GM12878 (cell line): ENCODE results near the gene IP6K3.

Source experiments
- EZH2 ChIP-seq: IDR thresholded peaks from 2 replicates; pipeline ENCODE4 v1.6.1; 2012; ENCODE audit warnings: low read depth, mild to moderate bottlenecking, control low read depth, inconsistent platforms, low read length, borderline replicate concordance; ENCODE audit not compliant: control insufficient read depth
- FOS ChIP-seq: IDR thresholded peaks from 3 replicates; pipeline ENCODE4 v1.6.1; 2011; ENCODE audit warnings: borderline replicate concordance; ENCODE audit not compliant: insufficient read length; ENCODE audit errors: extremely low read depth
- HDGF ChIP-seq: fragments of 450-650 bp; IDR thresholded peaks from 2 replicates; pipeline ENCODE4 v1.6.1; 2016; ENCODE audit warnings: antibody characterized with exemption
- JUND ChIP-seq: IDR thresholded peaks from 2 replicates; pipeline ENCODE4 v1.6.1; 2012; ENCODE audit warnings: low read depth, mild to moderate bottlenecking, low read length, improper control_type of control experiment, moderate library complexity
- NBN ChIP-seq: fragments of 450-650 bp; IDR thresholded peaks from 2 replicates; pipeline ENCODE4 v1.6.1; 2016
- POLR2A ChIP-seq: IDR thresholded peaks from 2 replicates; pipeline ENCODE4 v1.6.1; 2011; ENCODE audit warnings: low read depth, mild to moderate bottlenecking, low read length
- RELA ChIP-seq: fragments of 450-650 bp; IDR thresholded peaks from 2 replicates; pipeline ENCODE4 v1.8.0; 2014; ENCODE audit warnings: borderline replicate concordance; ENCODE audit not compliant: partially characterized antibody
- RFX5 ChIP-seq: IDR thresholded peaks from 2 replicates; pipeline ENCODE4 v1.6.1; 2011; ENCODE audit warnings: low read depth, low read length, improper control_type of control experiment
- STAT1 ChIP-seq: fragments of 450-650 bp; conservative IDR thresholded peaks from 2 replicates; pipeline ENCODE4 v1.6.1; 2014; ENCODE audit warnings: antibody characterized with exemption, mild to moderate bottlenecking
- ZNF207 ChIP-seq: fragments of 450-650 bp; IDR thresholded peaks from 2 replicates; pipeline ENCODE4 v1.6.1; 2014; ENCODE audit warnings: antibody characterized with exemption, mild to moderate bottlenecking, borderline replicate concordance
- ZNF24 ChIP-seq: fragments of 450-650 bp; IDR thresholded peaks from 2 replicates; pipeline ENCODE4 v1.6.1; 2017; ENCODE audit warnings: antibody characterized with exemption, mild to moderate bottlenecking
- ZZZ3 ChIP-seq: IDR thresholded peaks from 2 replicates; pipeline ENCODE4 v1.6.1; 2011; ENCODE audit warnings: low read depth; ENCODE audit not compliant: control insufficient read depth, insufficient read length
- TF ChIP-seq, protein P1 (sequence below), 3 experiments: IDR thresholded peaks in 2 of 3; conservative IDR thresholded peaks in 1 of 3; 2 replicates each; pipeline ENCODE4 v1.5.1; 2011; ENCODE audit warnings: low read depth in 3 of 3, low read length in 3 of 3, mild to moderate bottlenecking in 3 of 3, control low read depth in 2 of 3, moderate library complexity in 2 of 3, inconsistent platforms in 1 of 3, mixed read lengths in 1 of 3; ENCODE audit not compliant: control insufficient read depth in 2 of 3, insufficient read depth in 1 of 3; ENCODE audit errors: extremely low read depth in 1 of 3
- TF ChIP-seq, protein P2 (sequence below): fragments of 450-650 bp; conservative IDR thresholded peaks from 2 replicates; pipeline ENCODE4 v1.6.1; 2017; ENCODE audit warnings: mild to moderate bottlenecking, moderate library complexity

DNA sequence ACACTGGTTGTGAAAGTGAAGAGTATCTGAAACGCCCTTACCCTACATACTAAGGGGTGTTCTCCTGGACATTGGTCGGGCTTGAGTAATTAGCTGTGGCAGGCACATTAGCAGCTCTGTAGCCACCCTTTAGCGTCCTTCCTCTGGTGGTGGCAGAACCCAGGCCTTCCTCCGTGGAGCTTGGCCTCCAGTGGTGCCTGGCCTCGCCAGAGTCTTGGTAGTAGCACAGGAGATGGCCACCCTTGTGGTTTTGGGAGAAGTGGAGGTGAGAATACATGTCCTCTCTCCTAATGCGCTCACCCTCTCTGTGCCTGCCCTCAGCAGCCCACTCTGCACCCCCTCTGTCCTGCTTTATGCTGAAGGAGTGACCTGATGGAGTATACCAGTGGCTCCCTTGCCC, 17.6 kb downstream of the IP6K3 start:
- no peak for TF ChIP-seq JUND
- TF ChIP-seq ZNF207, result no peak
- no peak for TF ChIP-seq ZNF24
- no peak for TF ChIP-seq POLR2A
- TF ChIP-seq, protein P1, sequence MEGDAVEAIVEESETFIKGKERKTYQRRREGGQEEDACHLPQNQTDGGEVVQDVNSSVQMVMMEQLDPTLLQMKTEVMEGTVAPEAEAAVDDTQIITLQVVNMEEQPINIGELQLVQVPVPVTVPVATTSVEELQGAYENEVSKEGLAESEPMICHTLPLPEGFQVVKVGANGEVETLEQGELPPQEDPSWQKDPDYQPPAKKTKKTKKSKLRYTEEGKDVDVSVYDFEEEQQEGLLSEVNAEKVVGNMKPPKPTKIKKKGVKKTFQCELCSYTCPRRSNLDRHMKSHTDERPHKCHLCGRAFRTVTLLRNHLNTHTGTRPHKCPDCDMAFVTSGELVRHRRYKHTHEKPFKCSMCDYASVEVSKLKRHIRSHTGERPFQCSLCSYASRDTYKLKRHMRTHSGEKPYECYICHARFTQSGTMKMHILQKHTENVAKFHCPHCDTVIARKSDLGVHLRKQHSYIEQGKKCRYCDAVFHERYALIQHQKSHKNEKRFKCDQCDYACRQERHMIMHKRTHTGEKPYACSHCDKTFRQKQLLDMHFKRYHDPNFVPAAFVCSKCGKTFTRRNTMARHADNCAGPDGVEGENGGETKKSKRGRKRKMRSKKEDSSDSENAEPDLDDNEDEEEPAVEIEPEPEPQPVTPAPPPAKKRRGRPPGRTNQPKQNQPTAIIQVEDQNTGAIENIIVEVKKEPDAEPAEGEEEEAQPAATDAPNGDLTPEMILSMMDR (IDR thresholded peaks at IDR 0.05 in 2 of 3, conservative IDR thresholded peaks at IDR 0.05 in 1 of 3; ENCODE audit: control insufficient read depth in 2 of 3, extremely low read depth in 1 of 3, insufficient read depth in 1 of 3, low read depth in 3 of 3, low read length in 3 of 3), result no peak
- TF ChIP-seq, protein P2, sequence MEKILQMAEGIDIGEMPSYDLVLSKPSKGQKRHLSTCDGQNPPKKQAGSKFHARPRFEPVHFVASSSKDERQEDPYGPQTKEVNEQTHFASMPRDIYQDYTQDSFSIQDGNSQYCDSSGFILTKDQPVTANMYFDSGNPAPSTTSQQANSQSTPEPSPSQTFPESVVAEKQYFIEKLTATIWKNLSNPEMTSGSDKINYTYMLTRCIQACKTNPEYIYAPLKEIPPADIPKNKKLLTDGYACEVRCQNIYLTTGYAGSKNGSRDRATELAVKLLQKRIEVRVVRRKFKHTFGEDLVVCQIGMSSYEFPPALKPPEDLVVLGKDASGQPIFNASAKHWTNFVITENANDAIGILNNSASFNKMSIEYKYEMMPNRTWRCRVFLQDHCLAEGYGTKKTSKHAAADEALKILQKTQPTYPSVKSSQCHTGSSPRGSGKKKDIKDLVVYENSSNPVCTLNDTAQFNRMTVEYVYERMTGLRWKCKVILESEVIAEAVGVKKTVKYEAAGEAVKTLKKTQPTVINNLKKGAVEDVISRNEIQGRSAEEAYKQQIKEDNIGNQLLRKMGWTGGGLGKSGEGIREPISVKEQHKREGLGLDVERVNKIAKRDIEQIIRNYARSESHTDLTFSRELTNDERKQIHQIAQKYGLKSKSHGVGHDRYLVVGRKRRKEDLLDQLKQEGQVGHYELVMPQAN, result no peak
- TF ChIP-seq FOS, result no peak
- TF ChIP-seq RFX5, result no peak
- no peak for TF ChIP-seq RELA
- TF ChIP-seq HDGF, result no peak
- TF ChIP-seq STAT1, result no peak
- TF ChIP-seq ZZZ3, result no peak
- no peak for TF ChIP-seq EZH2
- no peak for TF ChIP-seq NBN
